ENCODE measurements around the gene FGF1.

- no peak for TF ChIP-seq CTCF (IDR thresholded peaks at IDR 0.05)
- no peak for TF ChIP-seq POLR2A (IDR thresholded peaks at IDR 0.05)
Measured at GRCh38 chr5:142545650-142546322, 140.1 kb downstream of the FGF1 start.
